DOHH2 (cell line): Measurements from ENCODE around the gene CFAP210.

Experiments
- EZH2phosphoT487 ChIP-seq: fragments of 200-600 bp; sonication (generic); IDR thresholded peaks from 2 replicates; pipeline ENCODE4 v1.6.1; 2017; ENCODE audit warnings: borderline replicate concordance, mild to moderate bottlenecking, antibody characterized with exemption, low read length, moderate library complexity, mixed read lengths
- TF ChIP-seq, protein P1 (sequence below): fragments of 200-600 bp; sonication (generic); IDR thresholded peaks from one replicate; pipeline ENCODE4 v1.5.1; 2014; ENCODE audit warnings: antibody characterized with exemption, mild to moderate bottlenecking, low read depth, low read length; ENCODE audit not compliant: poor library complexity, severe bottlenecking

DNA sequence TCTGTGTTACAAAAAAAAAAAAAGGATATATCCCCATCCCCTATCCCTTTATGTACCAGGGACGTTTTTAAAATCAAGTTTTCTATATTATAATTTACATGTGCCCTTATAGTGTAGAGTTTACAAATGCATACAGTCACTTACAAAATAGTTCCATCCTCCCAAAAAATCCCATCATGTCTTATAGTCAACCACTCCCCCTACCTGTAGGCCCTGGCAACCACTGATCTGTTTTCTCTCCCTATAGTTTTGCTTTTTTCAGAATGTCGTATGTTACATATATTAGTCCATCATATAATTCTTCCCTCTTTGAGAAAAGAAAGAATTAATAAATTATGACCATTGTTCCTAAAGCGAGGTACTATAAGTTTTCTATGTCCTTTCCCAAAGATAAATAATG lies 17.8 kb downstream of the CFAP210 start:
- TF ChIP-seq, protein P1, sequence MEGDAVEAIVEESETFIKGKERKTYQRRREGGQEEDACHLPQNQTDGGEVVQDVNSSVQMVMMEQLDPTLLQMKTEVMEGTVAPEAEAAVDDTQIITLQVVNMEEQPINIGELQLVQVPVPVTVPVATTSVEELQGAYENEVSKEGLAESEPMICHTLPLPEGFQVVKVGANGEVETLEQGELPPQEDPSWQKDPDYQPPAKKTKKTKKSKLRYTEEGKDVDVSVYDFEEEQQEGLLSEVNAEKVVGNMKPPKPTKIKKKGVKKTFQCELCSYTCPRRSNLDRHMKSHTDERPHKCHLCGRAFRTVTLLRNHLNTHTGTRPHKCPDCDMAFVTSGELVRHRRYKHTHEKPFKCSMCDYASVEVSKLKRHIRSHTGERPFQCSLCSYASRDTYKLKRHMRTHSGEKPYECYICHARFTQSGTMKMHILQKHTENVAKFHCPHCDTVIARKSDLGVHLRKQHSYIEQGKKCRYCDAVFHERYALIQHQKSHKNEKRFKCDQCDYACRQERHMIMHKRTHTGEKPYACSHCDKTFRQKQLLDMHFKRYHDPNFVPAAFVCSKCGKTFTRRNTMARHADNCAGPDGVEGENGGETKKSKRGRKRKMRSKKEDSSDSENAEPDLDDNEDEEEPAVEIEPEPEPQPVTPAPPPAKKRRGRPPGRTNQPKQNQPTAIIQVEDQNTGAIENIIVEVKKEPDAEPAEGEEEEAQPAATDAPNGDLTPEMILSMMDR, result peak; percentile 42
- no peak for TF ChIP-seq EZH2phosphoT487
